Measurements from ENCODE around the gene LSM14A. TPM values are rescaled to one million over a fixed set of nuclear protein-coding genes. Genes with fewer than 3 reads are reported as not detected.
A peak's percentile ranks its signal among the peaks of the same experiment; 100 is the strongest.

LSM14A gene
- total and polyA plus RNA-seq, 9 of the 15 experiments (the other 6 are each of a cell fraction or from before 2014, with no cell fraction given): 19.5 to 150 (median 95.1) TPM

GRCh38 chr19:34145741-34146202 lies 26.5 kb upstream of the LSM14A start (continued):
- no peak for TF ChIP-seq SMAD4 (CRISPR knock-in tag; conservative IDR thresholded peaks at IDR 0.05)
- TF ChIP-seq PCBP2 (IDR thresholded peaks at IDR 0.05; ENCODE audit: low read depth, low read length, poor library complexity, severe bottlenecking): no peak
- TF ChIP-seq ZNF146 (CRISPR knock-in tag; IDR thresholded peaks at IDR 0.05; ENCODE audit: unreplicated experiment): no peak
- peak; percentile 76 for TF ChIP-seq REST (IDR thresholded peaks at IDR 0.05; ENCODE audit: borderline replicate concordance)
- TF ChIP-seq REST (CRISPR knock-in tag; IDR thresholded peaks at IDR 0.05; ENCODE audit: low read depth): no peak
- TF ChIP-seq SAFB (IDR thresholded peaks at IDR 0.05; ENCODE audit: borderline replicate concordance, low read depth, low read length): no peak
- TF ChIP-seq ZNF354B (CRISPR knock-in tag; IDR thresholded peaks at IDR 0.05): no peak
- TF ChIP-seq CTCF (IDR thresholded peaks at IDR 0.05 in 2 of 3, conservative IDR thresholded peaks at IDR 0.05 in 1 of 3; ENCODE audit: insufficient read depth in 2 of 3, low read depth in 1 of 3, low read length in 3 of 3): peak; percentile 84 to 93 (median 86)
- TF ChIP-seq ZNF280B (CRISPR knock-in tag; IDR thresholded peaks at IDR 0.05): no peak
- peak; percentile 77 to 91 for TF ChIP-seq RAD21 (CRISPR knock-in tag; conservative IDR thresholded peaks at IDR 0.05 in 1 of 2, IDR thresholded peaks at IDR 0.05 in 1 of 2)
- no peak for TF ChIP-seq ZNF184 (CRISPR knock-in tag; IDR thresholded peaks at IDR 0.05)
- no peak for TF ChIP-seq THAP7 (CRISPR knock-in tag; IDR thresholded peaks at IDR 0.05)
- TF ChIP-seq E4F1 (CRISPR knock-in tag; IDR thresholded peaks at IDR 0.05; ENCODE audit: borderline replicate concordance): no peak

All from K562 (cell line).